Activated CD4-positive, alpha-beta T cell treated with anti-CD3 and anti-CD28 coated beads, Interleukin-2, amount 10 ng/mL, durations not matched to agents 24 days and 14 days (primary cell): ENCODE measurements around the gene DDX53. TPM values are rescaled to one million over a fixed set of nuclear protein-coding genes. Genes with fewer than 3 reads are reported as not detected.

ENCODE experiments used
- DNase-seq: peaks from one replicate; pipeline ENCODE4 v3.0.0; 2022
- H3K27ac Mint-ChIP-seq: one replicate; pipeline ENCODE4 v1.8.0; 2022; ENCODE audit warnings: mild to moderate bottlenecking, mixed read lengths
- H3K27me3 Mint-ChIP-seq: one replicate; pipeline ENCODE4 v1.8.0; 2022; ENCODE audit warnings: mixed read lengths
- H3K36me3 Mint-ChIP-seq: one replicate; pipeline ENCODE4 v1.8.0; 2022; ENCODE audit warnings: low read depth, mild to moderate bottlenecking, mixed read lengths
- H3K4me1 Mint-ChIP-seq: one replicate; pipeline ENCODE4 v1.8.0; 2021; ENCODE audit warnings: mixed read lengths
- H3K4me3 Mint-ChIP-seq: one replicate; pipeline ENCODE4 v1.8.0; 2022; ENCODE audit warnings: mild to moderate bottlenecking, moderate library complexity, mixed read lengths
- H3K9me3 Mint-ChIP-seq: one replicate; pipeline ENCODE4 v1.8.0; 2021; ENCODE audit warnings: mixed read lengths
- intact Hi-C: fragments of 100-400 bp; cut with micrococcal nuclease; formaldehyde crosslinking; loops from one replicate; pipeline ENCODE4 v1.15.1; 2023
- total RNA-seq: library from RNA; stranded (reverse); gene quantifications from 2 replicates; pipeline ENCODE4 v1.2.3, GENCODE V29; 2022

The DDX53 gene
- total RNA-seq, 1 donor from 2014 or later = not detected

DNA sequence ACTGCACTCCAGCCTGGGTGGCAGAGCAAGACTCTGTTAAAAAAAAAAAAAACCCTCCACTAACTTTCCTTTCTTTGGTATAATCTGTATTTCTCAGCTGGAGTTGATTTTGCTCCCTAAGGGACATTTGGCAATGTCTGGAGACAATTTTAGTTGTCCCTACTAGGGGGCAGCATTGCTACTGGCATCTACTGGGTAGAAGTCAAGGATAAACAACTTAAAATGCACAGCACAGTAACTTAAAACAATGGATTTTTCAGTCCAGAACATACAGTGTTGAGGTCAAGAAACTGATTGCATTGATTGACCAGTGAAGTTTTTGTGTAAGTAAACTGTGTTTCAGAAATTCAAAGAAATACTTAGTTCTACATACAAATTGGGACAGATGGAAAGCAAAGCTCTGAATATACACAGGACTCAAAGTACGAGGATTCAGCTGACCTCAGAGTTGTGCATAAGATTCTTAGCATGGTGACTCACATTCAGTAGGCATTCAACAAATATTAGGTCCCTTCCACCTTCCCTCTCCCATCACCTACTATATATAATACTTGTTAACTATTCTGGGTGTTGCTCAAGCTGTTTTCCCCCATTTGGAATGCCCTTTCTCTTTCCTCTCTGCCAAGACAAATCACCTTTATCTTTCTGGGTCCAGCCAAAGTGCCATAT is 8.8 kb downstream of the DDX53 start:
- DNase-seq = no peak
- Mint-ChIP-seq H3K36me3 (no peaks in the 10 kb centered on the region), H3K9me3 (no peaks in the 10 kb centered on the region), H3K27ac (no peak overlapping the region), H3K27me3 (no peaks in the 10 kb centered on the region), H3K4me3 (no peak overlapping the region), H3K4me1 (peaks cover 2% of the 10 kb centered on the region)
- intact Hi-C loops = no loop called here

DNA sequence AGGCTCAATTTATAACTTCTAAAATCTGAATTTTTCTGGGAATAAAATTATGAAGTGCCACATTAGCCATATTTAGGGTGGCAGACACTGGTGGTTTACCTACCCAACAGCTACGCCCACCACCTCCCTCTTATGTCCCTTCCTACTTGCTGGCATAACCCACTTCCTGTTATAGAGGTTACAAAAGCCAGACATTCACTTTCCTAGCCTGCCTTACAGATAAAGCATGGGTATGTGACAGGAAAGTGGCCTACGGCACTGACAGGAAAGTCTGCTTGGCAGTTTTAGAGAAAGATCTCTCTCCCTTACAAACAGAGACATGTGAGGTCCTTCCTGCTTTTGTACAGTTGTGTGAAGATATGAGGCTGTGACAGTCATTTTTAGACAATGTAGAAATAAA is 12.4 kb downstream of the DDX53 start:
- Mint-ChIP-seq H3K9me3 (no peaks in the 10 kb centered on the region), H3K36me3 (no peaks in the 10 kb centered on the region), H3K4me1 (peaks cover 2% of the 10 kb centered on the region), H3K27ac (no peak overlapping the region), H3K27me3 (no peaks in the 10 kb centered on the region), H3K4me3 (no peak overlapping the region)
- DNase-seq = no peak
- intact Hi-C loops = no loop called here

DNA sequence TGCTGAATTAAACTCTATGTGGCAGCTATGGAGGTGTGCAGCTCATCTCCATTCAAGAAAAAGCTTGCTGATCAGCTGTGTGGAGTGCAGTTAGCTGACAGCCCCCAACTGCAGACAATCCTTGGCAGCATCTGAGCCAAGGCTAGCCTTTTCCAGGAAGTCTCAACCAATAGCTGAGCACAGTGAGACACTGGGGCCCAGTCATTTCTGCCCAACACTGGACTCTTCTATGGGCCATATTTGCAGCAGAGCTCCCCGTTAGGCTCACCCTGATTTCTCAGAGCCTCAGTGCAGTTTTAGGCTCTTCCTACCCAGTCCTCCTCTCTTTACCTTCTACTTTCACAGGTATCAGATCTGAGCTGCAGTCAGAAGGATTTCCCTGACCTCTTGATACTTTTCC is 12.9 kb downstream of the DDX53 start:
- Mint-ChIP-seq H3K27me3 (no peaks in the 10 kb centered on the region), H3K27ac (no peak overlapping the region), H3K9me3 (no peaks in the 10 kb centered on the region), H3K36me3 (no peaks in the 10 kb centered on the region), H3K4me3 (no peak overlapping the region), H3K4me1 (peaks cover 2% of the 10 kb centered on the region)
- DNase-seq = no peak
- intact Hi-C loops = no loop called here

DNA sequence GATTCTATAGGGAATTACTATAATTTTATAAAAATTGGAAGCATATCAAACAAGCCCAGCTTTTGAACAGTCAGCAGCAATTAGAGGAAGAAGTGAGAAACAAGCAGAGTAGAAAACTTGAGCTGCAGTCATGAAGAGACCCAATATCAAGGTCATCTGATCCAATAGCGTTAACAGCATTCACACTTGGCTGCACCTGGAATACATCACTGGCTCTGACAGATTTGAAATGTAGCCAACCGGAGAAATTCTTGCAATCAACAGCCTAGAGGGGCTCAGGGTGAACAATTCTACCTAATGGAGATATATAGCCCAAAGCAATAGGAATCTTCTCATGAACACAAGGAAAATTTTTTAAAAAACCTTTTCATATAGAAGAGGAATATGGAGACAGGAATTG is 13.6 kb downstream of the DDX53 start:
- H3K4me1 Mint-ChIP-seq = peaks cover 2% of the 10 kb centered on the region
- intact Hi-C loops = no loop called here
- no peaks in the 10 kb centered on the region for H3K36me3 Mint-ChIP-seq
- DNase-seq = no peak
- no peak overlapping the region for H3K27ac Mint-ChIP-seq
- no peaks in the 10 kb centered on the region for H3K9me3 Mint-ChIP-seq
- no peaks in the 10 kb centered on the region for H3K27me3 Mint-ChIP-seq
- no peak overlapping the region for H3K4me3 Mint-ChIP-seq

DNA sequence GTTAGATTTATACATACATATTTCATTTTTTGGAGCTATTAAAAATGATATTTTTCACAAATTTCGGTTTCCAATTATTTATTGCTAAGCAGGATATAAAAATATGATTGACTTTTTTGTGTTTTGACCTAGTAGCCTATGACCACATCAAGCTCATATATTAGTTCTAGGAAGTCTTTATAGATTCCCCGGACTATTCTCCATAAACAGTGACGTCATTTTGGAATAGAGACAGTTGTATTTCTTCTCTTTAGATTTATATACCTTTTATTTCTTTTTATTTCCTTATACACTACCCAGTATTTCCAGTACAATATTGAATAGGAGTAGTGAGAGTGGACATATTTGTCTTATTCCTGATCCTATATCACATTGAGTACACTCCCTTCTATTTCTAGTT is 31.8 kb downstream of the DDX53 start:
- H3K27ac Mint-ChIP-seq = no peak overlapping the region
- H3K27me3 Mint-ChIP-seq = no peaks in the 10 kb centered on the region
- no peaks in the 10 kb centered on the region for H3K9me3 Mint-ChIP-seq
- no peak for DNase-seq
- intact Hi-C loops = no loop called here
- no peaks in the 10 kb centered on the region for H3K36me3 Mint-ChIP-seq
- H3K4me3 Mint-ChIP-seq = no peak overlapping the region
- no peaks in the 10 kb centered on the region for H3K4me1 Mint-ChIP-seq

DNA sequence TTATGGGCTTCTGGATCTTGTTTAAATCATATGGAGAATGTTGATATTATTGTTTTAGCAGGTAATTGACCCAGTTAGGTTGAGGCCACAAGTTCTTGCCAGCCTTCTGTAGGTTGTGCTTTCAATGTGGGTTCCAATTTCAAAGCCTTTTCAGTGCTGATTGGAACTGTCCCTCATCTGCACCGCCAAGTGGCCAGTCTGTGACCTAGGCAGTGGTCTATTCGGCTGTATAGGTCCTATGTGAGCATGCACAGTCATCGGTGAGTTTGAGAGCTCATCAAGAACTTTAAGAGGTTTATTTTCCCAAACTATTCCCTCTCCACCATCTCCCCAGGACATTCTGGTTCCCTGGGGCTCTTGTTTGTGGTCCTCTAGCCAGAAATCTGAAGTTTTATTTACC is 35.7 kb downstream of the DDX53 start:
- intact Hi-C loops = no loop called here
- Mint-ChIP-seq H3K4me1 (no peaks in the 10 kb centered on the region), H3K4me3 (no peak overlapping the region), H3K36me3 (no peaks in the 10 kb centered on the region), H3K9me3 (no peaks in the 10 kb centered on the region), H3K27ac (no peak overlapping the region), H3K27me3 (no peaks in the 10 kb centered on the region)
- no peak for DNase-seq

DNA sequence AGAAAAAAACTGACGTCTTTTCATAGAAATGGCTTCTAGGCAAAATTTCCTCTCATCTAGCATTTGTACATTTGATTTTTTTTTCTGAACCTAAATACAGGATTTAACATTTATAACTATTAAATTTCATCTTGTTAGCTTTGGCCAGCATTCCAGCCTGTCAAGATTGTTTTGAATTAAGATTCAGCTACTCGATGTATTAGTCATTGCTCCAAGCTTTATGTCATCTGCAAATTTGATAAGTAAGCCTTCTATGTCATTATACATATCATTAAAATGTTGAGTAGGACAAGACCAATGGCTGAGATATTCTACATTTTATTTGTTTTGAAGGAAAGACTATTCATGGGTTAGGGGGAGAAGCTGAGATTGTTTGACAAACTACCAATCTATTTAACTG is 46.7 kb downstream of the DDX53 start:
- Mint-ChIP-seq H3K4me1 (no peaks in the 10 kb centered on the region), H3K27ac (no peak overlapping the region), H3K4me3 (no peak overlapping the region), H3K27me3 (no peaks in the 10 kb centered on the region), H3K9me3 (no peaks in the 10 kb centered on the region), H3K36me3 (no peaks in the 10 kb centered on the region)
- intact Hi-C loops = no loop called here
- no peak for DNase-seq

DNA sequence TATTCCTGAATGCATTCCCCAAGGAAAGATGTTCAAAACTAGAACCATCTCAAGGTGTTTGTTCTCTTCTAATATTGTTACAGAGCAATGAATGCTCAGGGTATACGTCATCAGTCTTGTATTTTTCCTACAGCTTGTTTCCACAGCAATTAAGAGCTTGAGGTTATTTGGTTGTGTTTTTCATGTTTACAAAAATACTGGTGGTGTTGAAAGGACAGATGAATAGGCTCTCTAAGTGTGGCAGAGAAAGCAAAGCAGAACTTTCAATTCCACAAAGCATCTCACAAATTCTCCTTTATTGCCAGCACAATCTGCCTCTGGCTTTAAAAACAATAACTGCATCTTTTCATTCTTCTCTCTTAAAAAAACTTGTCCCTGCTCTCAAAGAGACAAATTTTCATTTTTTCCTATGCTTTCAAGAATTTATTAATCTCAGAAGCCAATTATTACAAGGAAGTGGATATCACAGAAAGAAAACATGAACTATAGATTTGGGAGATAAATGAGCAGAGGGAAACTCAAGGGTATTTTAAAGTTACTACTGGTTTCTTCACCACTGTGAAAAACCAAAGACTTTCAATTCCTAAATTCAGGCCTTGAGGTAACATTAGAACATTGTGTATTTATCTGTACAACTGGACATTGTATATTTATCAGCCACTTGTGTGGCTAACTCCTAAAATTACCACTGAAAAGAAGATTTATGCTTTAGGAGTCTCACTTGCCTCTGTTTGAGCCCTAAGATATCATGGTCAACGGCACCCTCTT is 49.2 kb downstream of the DDX53 start:
- Mint-ChIP-seq H3K9me3 (no peaks in the 10 kb centered on the region), H3K4me3 (no peak overlapping the region), H3K27me3 (no peaks in the 10 kb centered on the region), H3K36me3 (no peaks in the 10 kb centered on the region), H3K27ac (no peak overlapping the region), H3K4me1 (no peaks in the 10 kb centered on the region)
- DNase-seq = no peak
- intact Hi-C loops = no loop called here

DNA sequence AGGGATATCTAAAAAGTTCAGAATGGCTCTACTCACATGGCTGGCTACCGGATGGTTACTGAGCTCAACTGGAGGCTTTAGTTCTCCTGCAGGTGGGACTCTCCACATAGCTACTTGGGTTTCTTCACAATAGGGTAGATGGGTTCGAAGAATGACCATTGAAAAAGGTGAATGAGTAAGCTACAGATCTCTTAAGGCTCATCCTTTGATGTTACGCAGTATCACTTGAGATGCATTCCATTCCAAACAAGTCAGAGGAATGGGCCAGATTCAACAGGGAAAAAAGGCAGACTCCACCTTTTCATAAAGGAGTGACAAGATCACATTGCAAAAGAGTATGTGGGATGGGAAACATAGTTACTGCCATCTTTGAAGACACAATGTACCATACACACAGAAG is 52.6 kb downstream of the DDX53 start:
- Mint-ChIP-seq H3K36me3 (no peaks in the 10 kb centered on the region), H3K9me3 (no peaks in the 10 kb centered on the region), H3K4me1 (no peaks in the 10 kb centered on the region), H3K27ac (no peak overlapping the region), H3K4me3 (no peak overlapping the region), H3K27me3 (no peaks in the 10 kb centered on the region)
- intact Hi-C loops = no loop called here
- DNase-seq = no peak
